ENCODE data around the gene CBARP. TPM values are rescaled to one million over a fixed set of nuclear protein-coding genes. Genes with fewer than 3 reads are reported as not detected.

CBARP gene
- total and polyA plus RNA-seq, 9 of the 15 experiments (the other 6 are each of a cell fraction or from before 2014, with no cell fraction given), result 0.03 to 8.9 (median 1.2) TPM; not detected in 1

DNA sequence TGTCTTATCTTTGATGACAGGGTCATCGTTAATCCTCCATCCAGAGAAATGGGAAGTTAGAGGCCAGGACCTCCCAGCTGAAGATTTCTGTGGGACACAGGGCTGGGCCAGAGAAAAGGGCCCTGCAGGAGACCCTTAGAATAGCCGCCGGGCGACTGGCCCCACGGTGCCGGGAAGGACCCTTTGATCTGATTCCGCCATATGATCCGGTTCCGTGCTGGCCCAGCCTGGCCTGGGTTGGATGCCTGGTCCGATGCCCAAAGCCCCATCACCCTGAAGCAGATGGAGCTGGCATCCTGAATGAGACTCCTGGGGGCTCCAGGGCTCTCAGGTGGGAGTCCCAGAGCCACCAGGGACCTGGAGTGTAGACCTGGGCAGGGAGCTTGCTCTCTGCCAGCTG, 38.3 kb downstream of the CBARP start:
- H3K27me3 ChIP-seq (ENCODE audit: control insufficient read depth in 2 of 2, insufficient read depth in 2 of 2, low read length in 2 of 2), result no peaks in the 10 kb centered on the region
- POLR2A ChIA-PET, result interaction anchor here (0.9 to 1.2 kb wide), 2 partner anchors 51 to 93 kb away, joined by 3 to 4 read pairs; no protein-coding TSS in a partner anchor
- H3K9ac ChIP-seq (ENCODE audit: insufficient read depth in 1 of 2, low read depth in 2 of 2, low read length in 2 of 2), result peak overlapping the region in 1 of 2 experiments; percentile 50; a peak in 1 of 4 replicates
- 71% methylated on average over 10 of the region's 10 CpGs for WGBS (ENCODE audit: insufficient coverage, low coverage, missing lambda C conversion rate)
- no peak for ATAC-seq
- H3K79me2 ChIP-seq (ENCODE audit: control insufficient read depth, insufficient read depth, low read length), result no peaks in the 10 kb centered on the region
- H3K27ac ChIP-seq (ENCODE audit: extremely low read depth, low read depth, low read length), result no peak overlapping the region
- DNase-seq (ENCODE audit: extremely low read depth in 1 of 4, low spot score in 3 of 4), result no peak
- no peaks in the 10 kb centered on the region for H4K20me1 ChIP-seq (replicated peaks; ENCODE audit: control insufficient read depth, insufficient read depth, low read length)
- H3K9me1 ChIP-seq (ENCODE audit: control insufficient read depth, insufficient read depth, low read length), result no peaks in the 10 kb centered on the region
- no peak overlapping the region for H3K4me3 ChIP-seq
- in situ Hi-C loops (cut with MboI), result no loop called here
- peaks cover 16 to 31% of the 10 kb centered on the region in 2 experiments for H3K4me1 ChIP-seq (replicated peaks in 1 of 2; ENCODE audit: control insufficient read depth in 2 of 2, insufficient read depth in 2 of 2, low read length in 2 of 2)
- intact Hi-C loops (cut with micrococcal nuclease), result no loop called here
- BruUV-seq (replicated peaks), result no TSS peak
- no peak for TF ChIP-seq PML (IDR thresholded peaks at IDR 0.05; ENCODE audit: low read length)
- no peak for TF ChIP-seq ELF4 (CRISPR knock-in tag; IDR thresholded peaks at IDR 0.05)
- TF ChIP-seq TFAM (CRISPR knock-in tag; conservative IDR thresholded peaks at IDR 0.05), result no peak
- TF ChIP-seq, protein P1, sequence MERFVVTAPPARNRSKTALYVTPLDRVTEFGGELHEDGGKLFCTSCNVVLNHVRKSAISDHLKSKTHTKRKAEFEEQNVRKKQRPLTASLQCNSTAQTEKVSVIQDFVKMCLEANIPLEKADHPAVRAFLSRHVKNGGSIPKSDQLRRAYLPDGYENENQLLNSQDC (CRISPR knock-in tag; IDR thresholded peaks at IDR 0.05), result no peak
- TF ChIP-seq, protein P2, sequence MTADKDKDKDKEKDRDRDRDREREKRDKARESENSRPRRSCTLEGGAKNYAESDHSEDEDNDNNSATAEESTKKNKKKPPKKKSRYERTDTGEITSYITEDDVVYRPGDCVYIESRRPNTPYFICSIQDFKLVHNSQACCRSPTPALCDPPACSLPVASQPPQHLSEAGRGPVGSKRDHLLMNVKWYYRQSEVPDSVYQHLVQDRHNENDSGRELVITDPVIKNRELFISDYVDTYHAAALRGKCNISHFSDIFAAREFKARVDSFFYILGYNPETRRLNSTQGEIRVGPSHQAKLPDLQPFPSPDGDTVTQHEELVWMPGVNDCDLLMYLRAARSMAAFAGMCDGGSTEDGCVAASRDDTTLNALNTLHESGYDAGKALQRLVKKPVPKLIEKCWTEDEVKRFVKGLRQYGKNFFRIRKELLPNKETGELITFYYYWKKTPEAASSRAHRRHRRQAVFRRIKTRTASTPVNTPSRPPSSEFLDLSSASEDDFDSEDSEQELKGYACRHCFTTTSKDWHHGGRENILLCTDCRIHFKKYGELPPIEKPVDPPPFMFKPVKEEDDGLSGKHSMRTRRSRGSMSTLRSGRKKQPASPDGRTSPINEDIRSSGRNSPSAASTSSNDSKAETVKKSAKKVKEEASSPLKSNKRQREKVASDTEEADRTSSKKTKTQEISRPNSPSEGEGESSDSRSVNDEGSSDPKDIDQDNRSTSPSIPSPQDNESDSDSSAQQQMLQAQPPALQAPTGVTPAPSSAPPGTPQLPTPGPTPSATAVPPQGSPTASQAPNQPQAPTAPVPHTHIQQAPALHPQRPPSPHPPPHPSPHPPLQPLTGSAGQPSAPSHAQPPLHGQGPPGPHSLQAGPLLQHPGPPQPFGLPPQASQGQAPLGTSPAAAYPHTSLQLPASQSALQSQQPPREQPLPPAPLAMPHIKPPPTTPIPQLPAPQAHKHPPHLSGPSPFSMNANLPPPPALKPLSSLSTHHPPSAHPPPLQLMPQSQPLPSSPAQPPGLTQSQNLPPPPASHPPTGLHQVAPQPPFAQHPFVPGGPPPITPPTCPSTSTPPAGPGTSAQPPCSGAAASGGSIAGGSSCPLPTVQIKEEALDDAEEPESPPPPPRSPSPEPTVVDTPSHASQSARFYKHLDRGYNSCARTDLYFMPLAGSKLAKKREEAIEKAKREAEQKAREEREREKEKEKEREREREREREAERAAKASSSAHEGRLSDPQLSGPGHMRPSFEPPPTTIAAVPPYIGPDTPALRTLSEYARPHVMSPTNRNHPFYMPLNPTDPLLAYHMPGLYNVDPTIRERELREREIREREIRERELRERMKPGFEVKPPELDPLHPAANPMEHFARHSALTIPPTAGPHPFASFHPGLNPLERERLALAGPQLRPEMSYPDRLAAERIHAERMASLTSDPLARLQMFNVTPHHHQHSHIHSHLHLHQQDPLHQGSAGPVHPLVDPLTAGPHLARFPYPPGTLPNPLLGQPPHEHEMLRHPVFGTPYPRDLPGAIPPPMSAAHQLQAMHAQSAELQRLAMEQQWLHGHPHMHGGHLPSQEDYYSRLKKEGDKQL (CRISPR knock-in tag; IDR thresholded peaks at IDR 0.05; ENCODE audit: borderline replicate concordance), result no peak
- no peak for TF ChIP-seq HMGN3 (IDR thresholded peaks at IDR 0.05; ENCODE audit: borderline replicate concordance, extremely low read depth, insufficient read length, low read depth, low read length)
- no peaks in the 10 kb centered on the region for H3K36me3 ChIP-seq (ENCODE audit: control insufficient read depth, insufficient read depth, low read length)
- CTCF ChIA-PET (ENCODE audit: low intra/inter-chr PET ratio), result interaction anchor here (0.8 kb wide), 1 partner anchor 198 kb away, joined by 9 read pairs; no protein-coding TSS in a partner anchor
- no peak overlapping the region for H2AFZ ChIP-seq (ENCODE audit: low read depth, low read length)
- FAIRE-seq, result no peak
- H3K9me3 ChIP-seq (replicated peaks; ENCODE audit: control insufficient read depth, insufficient read depth, low read depth, low read length), result no peaks in the 10 kb centered on the region
- H3K4me2 ChIP-seq (ENCODE audit: insufficient read depth, low read length), result no peak overlapping the region

Measured in K562 (cell line).